Activated CD8-positive, alpha-beta memory T cell treated with anti-CD3 and anti-CD28 coated beads, Interleukin-2, amount 50 U/mL, for 48 hours (primary cell): Measurements from ENCODE around the gene GAMT.

Experiments
- DNase-seq: peaks from one replicate; pipeline ENCODE4 v3.0.0-alpha.2; 2020

The GAMT gene

GRCh38 chr19:1417681-1418495 lies 16.5 kb upstream of the GAMT start:
- no peak for DNase-seq

GRCh38 chr19:1417145-1417544 lies 15.8 kb upstream of the GAMT start:
- no peak for DNase-seq

GRCh38 chr19:1416014-1416841 lies 14.9 kb upstream of the GAMT start:
- no peak for DNase-seq

- DNase-seq: no peak
Measured at GRCh38 chr19:1412995-1413800, 11.9 kb upstream of the GAMT start.

- DNase-seq: no peak
Measured at GRCh38 chr19:1412323-1412923, 11.1 kb upstream of the GAMT start.

GRCh38 chr19:1411255-1412191 lies 10.2 kb upstream of the GAMT start:
- no peak for DNase-seq

GRCh38 chr19:1410789-1411188 lies 9.4 kb upstream of the GAMT start:
- DNase-seq: no peak

GRCh38 chr19:1410136-1410786 lies 8.9 kb upstream of the GAMT start:
- DNase-seq: peak; percentile 71

GRCh38 chr19:1409204-1410005 lies 8.1 kb upstream of the GAMT start:
- DNase-seq: no peak

GRCh38 chr19:1408300-1409203 lies 7.2 kb upstream of the GAMT start:
- peak; percentile 82 for DNase-seq

GRCh38 chr19:1407528-1408299 lies 6.4 kb upstream of the GAMT start, which contains the start of gene DAZAP1:
DAZAP1 (plus strand) TSS chr19:1407586; CDS start chr19:1407774, 188 bp downstream.
- DNase-seq: peak; percentile 79

GRCh38 chr19:1406774-1407527 lies 5.6 kb upstream of the GAMT start:
- peak; percentile 99 for DNase-seq

- no peak for DNase-seq
Measured at GRCh38 chr19:1402411-1403070, 1.2 kb upstream of the GAMT start.

- no peak for DNase-seq
Measured at GRCh38 chr19:1401889-1402217, 511 bp upstream of the GAMT start.

GRCh38 chr19:1400281-1401137 lies 833 bp downstream of the GAMT start:
- no peak for DNase-seq

- no peak for DNase-seq
Measured at GRCh38 chr19:1399745-1400144, 1.6 kb downstream of the GAMT start.
